ENCODE data around the gene SNN. TPM values are rescaled to one million over a fixed set of nuclear protein-coding genes. Genes with fewer than 3 reads are reported as not detected.

SNN gene
- total RNA-seq, 1 experiment from 2014 or later = 12.6 TPM

GRCh38 chr16:11685844-11686618, 17.8 kb downstream of the SNN start:
- no peaks in the 10 kb centered on the region for H3K79me2 ChIP-seq (ENCODE audit: low read depth)
- peaks cover 11% of the 10 kb centered on the region for H3K4me1 ChIP-seq (replicated peaks; ENCODE audit: insufficient read depth)
- peaks cover 35% of the 10 kb centered on the region for H3K36me3 ChIP-seq (ENCODE audit: low read depth)
- POLR2A ChIA-PET (ENCODE audit: unreplicated experiment) = interaction anchor here (0.6 kb wide), 1 partner anchor 212 kb away, joined by 6 read pairs; no protein-coding TSS in a partner anchor
- no TSS peak for BruUV-seq (replicated peaks)
- no peak overlapping the region for H2AFZ ChIP-seq
- H3F3A ChIP-seq (ENCODE audit: insufficient read depth, low read depth) = 0 out of 2 replicates have a peak, but pooled peaks cover 14% of the 10 kb centered on the region
- H3K4me3 ChIP-seq = no peak overlapping the region
- no peak overlapping the region for H3K27ac ChIP-seq
- intact Hi-C loops (cut with micrococcal nuclease; ENCODE audit: unreplicated experiment) = no loop called here
- no peaks in the 10 kb centered on the region for H3K9me3 ChIP-seq (ENCODE audit: insufficient read depth, low read depth)
- H4K20me1 ChIP-seq (ENCODE audit: insufficient read depth) = peaks cover 15% of the 10 kb centered on the region
- CTCF ChIA-PET = no interaction called here
- no peaks in the 10 kb centered on the region for H3K9me2 ChIP-seq (ENCODE audit: insufficient read depth)
- no peak for DNase-seq
- no peaks in the 10 kb centered on the region for H3K27me3 ChIP-seq (ENCODE audit: insufficient read depth, low read depth)
- H3K4me2 ChIP-seq = no peak overlapping the region
- TF ChIP-seq EZH2 (IDR thresholded peaks at IDR 0.05; ENCODE audit: low read depth) (no peak), CTCF (conservative IDR thresholded peaks at IDR 0.05) (no peak)

GRCh38 chr16:11686713-11687380, 18.6 kb downstream of the SNN start:
- BruUV-seq (replicated peaks) = no TSS peak
- H3K36me3 ChIP-seq (ENCODE audit: low read depth) = peaks cover 35% of the 10 kb centered on the region
- H3K79me2 ChIP-seq (ENCODE audit: low read depth) = no peaks in the 10 kb centered on the region

More at GRCh38 chr16:11686713-11687380, 18.6 kb downstream of the SNN start:
- Histone ChIP-seq H3K27me3 (ENCODE audit: insufficient read depth, low read depth) (no peaks in the 10 kb centered on the region), H3K27ac (no peak overlapping the region), H3F3A (ENCODE audit: insufficient read depth, low read depth) (0 out of 2 replicates have a peak, but pooled peaks cover 14% of the 10 kb centered on the region), H3K4me1 (replicated peaks; ENCODE audit: insufficient read depth) (peaks cover 11% of the 10 kb centered on the region), H2AFZ (no peak overlapping the region), H3K9me3 (ENCODE audit: insufficient read depth, low read depth) (no peaks in the 10 kb centered on the region), H3K4me2 (no peak overlapping the region), H4K20me1 (ENCODE audit: insufficient read depth) (peaks cover 15% of the 10 kb centered on the region), H3K9me2 (ENCODE audit: insufficient read depth) (no peaks in the 10 kb centered on the region), H3K4me3 (no peak overlapping the region)
- CTCF ChIA-PET = no interaction called here
- intact Hi-C loops (cut with micrococcal nuclease; ENCODE audit: unreplicated experiment) = no loop called here
- TF ChIP-seq EZH2 (IDR thresholded peaks at IDR 0.05; ENCODE audit: low read depth) = no peak
- TF ChIP-seq CTCF (conservative IDR thresholded peaks at IDR 0.05) = no peak
- POLR2A ChIA-PET (ENCODE audit: unreplicated experiment) = no interaction called here
- no peak for DNase-seq
